ENCODE results near the gene NEDD9.

NEDD9 gene

DNA sequence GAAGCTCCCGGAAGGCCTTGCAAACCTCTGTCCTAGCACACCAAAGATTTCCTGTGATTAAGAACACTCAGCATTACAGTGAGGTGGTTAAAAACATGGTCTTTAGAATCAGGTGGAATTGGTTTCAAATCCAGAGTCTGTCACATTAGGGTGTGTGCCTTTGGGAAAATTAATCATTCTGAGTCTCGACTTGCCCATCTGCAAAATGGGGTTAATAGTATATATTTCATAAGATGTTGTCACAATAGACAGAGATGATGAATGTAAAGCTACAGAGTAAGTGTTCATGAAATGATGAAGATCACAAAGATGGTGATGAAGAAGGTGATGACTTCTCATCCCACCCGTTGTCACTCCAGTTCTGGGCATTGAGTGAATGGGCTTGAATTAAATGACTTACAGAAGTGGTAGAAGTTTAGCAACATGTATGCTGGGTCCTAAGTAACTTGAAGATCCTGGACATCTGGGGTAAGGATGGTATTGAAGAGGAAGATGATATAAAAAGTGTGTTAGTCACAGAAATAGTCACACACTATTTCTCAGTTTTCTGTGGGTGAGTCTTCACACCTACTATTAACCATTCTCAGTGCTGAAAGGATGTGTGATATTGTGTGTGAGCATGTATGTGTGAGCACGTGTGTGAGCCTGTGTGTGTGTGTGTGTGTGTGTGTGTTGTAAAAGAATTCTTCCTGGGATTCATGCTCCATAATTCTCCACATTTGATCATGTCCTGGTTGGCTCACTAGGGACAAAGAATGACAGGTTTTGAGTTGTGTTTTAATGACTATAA lies 28.0 kb upstream of the NEDD9 start:
- DNase-seq, result no peak

GRCh38 chr6:11258260-11259237 lies 26.1 kb upstream of the NEDD9 start:
- no peak for DNase-seq

GRCh38 chr6:11255610-11256009 lies 23.1 kb upstream of the NEDD9 start:
- DNase-seq, result no peak

DNA sequence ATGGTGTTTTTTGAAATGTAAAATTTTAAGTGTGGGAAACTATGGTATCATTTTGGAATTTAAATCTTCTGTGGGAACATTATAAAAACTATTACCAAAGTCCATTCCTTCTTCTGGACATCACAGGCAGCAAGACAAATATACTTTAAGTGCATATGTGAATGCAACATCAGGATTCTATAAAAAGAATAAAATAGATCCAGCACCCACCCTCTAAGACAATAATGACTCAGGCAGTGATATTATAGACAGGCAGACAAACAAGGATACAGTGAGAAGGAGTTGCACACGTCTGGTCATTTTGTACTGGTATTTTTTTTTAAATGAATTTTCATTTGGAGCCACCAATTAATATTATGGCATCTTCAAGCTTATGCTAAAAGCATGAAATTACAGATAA lies 21.1 kb upstream of the NEDD9 start:
- no peak for DNase-seq

DNA sequence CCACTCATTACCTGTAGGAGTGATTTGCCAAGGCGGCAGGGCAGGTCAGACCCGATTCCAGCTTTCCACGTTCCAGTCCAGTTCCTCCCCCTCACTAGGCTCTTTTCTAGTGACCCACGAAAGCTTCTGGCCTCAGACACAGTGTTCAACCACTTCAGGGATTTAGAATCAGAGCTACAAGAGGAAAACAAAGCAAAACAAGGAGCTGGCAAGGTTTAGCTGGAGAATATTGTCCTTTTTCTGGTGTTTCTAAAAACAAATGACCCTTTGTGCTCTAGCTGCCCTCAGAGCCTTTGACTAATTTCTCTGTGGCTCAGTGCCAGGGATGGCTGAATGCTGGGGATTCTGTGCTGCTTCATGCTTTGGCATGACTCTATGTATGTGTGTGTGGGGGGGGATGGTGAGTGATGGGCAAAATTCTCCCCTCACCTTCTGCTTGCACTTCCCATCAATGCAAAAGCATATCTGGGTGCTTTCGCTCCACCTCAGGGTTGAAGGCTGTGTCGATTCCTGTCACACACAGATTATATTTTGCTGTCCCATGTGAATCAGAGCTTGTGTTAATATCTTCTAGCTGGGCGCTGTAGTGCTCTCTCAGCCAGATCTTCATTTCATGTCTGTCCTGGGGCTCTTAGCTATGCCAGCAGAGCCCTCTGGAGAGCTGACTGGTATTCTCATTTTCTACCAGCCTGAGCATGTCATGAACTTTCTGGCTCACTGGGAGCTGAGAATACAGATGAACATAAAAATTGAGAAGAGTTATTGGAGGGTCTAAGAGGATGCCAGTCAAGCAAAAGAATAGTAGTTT lies 19.3 kb upstream of the NEDD9 start:
- DNase-seq, result no peak

GRCh38 chr6:11250108-11250507 lies 17.6 kb upstream of the NEDD9 start:
- DNase-seq, result no peak

DNA sequence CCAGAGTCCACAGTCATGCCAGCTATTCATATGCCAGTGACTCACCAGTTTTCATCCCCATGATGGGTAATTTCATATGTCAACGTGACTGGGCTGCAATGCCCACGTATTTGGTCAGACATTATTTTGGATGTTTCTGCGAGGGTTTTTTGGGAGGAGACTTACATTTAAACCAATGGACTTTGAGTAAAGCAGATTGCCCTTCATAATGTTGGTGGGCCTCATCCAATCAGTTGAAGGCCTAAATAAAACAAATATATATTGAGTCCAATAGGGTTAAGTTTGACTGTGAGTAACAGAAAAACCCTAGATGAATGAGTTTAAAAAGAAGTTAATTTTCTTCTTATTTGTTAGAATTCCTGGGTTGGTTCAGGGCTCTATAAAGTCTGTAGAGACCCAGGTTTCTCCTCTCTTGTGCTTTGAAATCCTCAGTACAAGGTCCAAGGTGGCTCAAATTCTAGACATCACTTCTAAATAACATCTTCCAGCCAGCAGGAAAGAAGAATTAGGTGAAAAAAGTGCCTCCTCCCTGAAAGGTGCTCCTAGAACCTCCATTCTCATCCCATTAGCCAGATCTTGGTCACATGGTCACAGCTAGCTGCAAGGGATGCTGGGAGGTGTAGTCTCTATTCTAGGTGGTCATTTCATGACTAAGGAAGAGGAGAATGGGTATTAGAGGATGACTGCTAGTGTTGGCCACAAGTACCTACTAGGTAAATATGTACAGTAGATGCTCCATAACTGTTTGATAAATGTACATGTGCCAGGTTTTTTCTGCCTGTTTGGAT lies 16.7 kb upstream of the NEDD9 start:
- DNase-seq, result no peak

GRCh38 chr6:11246722-11247121 lies 14.3 kb upstream of the NEDD9 start:
- no peak for DNase-seq

GRCh38 chr6:11245381-11246256 lies 13.2 kb upstream of the NEDD9 start:
- DNase-seq, result no peak

GRCh38 chr6:11244387-11245126 lies 12.1 kb upstream of the NEDD9 start:
- DNase-seq, result no peak

DNA sequence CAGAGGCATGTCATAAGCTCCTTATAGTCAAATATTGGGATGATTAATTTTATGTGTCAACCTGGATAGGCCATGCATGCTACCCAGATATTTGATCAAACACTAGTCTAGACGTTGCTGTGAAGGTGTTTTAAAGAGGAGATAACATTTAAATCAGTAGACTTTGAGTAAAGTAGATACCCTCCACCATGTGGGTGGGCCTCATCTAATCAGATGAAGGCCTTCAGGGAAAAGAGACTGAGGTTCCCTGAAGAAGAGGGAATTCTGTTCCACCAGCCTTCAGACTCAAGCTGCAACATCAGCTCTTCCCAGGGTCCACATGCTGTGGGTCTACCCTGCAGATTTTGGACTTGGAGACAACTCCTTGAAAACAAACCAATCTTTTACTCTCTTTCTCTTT lies 11.4 kb upstream of the NEDD9 start:
- no peak for DNase-seq

DNA sequence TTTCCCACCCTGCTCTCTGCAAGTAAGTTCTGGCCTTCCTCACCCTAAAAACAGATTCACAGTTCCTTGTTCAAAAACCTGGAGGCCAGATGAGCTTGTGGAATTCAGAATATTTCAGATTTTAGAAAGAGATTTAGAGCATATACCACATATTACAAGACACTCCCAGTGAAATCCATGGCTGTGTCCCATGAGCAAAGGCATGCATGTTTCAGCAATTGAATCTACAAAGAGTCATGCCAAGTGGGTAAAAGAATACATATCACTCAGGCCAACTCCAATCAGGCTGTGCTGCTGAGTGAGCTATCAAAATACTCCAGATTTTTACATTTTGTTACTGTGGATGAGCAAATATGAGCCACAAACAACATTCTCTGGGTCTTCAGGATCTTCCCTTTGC lies 10.2 kb upstream of the NEDD9 start:
- no peak for DNase-seq

DNA sequence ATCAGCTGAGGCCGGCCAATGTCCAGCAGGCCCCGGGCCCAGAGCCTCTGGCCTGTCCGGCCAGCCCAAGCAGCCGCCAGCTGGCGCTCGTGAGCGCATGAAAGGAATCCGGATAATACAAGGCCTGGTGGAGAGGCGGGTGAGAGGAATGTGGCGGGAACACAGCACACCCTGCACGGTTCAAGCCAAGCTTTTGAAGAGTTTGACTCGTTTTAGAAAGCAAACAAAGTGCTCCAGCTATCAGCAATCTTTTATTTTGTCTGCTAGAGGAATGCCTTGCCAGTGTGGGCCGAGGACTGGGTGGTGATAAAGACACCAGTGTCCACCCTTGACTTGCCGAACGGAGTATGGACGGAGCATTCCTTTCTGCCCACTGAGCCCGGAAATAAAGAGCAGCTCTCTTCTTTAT lies 9.3 kb upstream of the NEDD9 start:
- no peak for DNase-seq

DNA sequence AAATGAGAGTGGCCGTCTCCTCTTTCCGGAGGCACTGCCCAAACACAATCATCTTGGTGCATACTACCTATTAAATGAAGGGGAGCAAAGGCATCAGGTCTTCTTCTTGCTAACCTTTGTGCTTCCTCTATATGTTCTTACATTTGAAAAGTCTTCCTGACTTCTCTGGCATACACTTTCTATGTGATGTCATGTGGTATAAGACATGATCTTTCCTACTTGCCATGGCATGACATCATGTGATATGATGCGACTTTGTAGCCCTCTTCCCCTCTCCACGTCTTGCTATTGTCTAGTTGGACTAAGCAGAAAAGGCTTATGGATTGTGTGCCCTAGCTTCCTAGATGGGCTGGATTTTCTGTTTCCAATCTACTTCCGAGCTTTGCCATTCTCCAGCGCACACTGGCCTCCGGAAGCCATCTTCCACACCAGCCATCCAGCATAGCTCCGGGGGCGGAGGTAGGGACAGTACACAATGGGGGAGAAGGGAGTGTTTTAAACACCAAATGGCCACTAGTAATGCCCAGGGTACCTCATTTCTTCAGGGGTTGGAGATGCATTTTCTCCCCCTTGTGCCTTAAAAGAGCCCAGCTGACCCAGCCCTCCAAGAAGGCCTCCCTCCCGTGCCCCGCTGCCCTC lies 8.8 kb upstream of the NEDD9 start:
- DNase-seq, result no peak

GRCh38 chr6:11237956-11238355 lies 5.5 kb upstream of the NEDD9 start:
- DNase-seq, result no peak

- DNase-seq, result no peak
Observed at GRCh38 chr6:11237428-11237827, 5.0 kb upstream of the NEDD9 start.

DNA sequence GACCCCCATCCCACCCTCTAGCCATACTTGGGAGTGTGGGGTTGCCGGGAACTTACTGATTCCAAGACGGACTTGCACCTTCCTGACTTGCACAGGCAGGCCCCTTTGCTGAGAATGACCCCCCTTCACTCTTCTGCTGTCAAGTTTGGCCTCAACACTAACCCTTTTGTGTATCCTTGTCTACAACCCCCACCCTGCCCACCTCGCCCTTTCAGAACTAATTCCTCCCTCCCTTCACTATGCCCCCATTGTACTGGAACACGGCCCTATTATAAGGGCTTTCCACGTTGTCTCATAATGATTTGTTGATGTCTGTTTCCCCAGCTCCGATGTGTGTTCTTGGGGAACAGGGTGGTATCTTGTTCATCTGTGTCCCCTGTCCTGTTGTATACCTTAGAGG lies 4.4 kb upstream of the NEDD9 start:
- no peak for DNase-seq

DNA sequence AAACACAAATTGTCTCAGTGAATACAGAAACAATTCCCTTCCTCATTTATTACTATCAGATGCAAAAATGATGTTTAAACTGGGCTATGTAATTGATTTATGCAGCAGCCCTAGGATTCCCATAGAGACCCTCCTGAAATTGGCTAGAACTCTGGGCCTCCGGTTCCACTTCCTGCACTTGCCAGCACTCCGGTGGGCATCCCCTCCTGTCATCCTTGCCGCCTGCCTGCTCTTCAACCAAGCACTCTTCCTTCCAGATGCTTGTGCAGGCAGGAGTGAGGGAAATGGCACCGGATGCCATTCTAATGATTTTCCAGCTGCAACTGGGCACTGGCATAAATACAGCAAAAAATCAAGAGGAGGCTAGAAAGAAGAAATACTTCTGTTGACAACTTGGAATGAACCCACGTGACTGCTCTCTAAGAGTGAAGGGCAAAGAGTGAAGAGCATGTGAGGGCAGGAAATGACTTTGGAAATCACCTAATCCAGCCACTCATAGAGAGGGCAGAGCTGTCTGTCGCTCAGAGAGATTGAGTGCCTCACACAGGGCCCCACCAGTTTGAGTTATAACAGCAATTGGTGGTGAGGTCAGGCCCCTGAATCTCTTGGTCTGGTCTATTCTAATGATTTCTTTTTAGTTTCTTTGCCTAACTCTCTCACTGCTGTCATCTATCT lies 3.7 kb upstream of the NEDD9 start:
- DNase-seq, result no peak

DNA sequence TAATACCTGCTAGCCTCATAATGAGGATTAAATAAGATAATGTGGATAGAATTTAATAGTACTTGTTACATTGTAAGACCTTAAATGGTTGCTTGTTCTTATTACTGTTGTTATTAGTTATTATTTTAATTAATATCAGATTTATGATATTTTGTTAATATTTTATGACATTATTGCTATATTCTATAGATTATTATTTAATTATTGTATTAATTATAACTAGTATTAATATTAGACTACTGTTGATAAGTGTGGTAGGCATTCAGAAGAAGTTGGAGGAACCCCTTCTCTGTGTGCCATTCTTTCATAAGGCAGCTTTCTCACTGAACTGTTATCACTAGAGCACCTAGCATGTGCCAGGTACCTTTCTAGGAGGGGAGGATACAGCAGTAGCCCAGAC lies 2.6 kb upstream of the NEDD9 start:
- no peak for DNase-seq

All from activated CD8-positive, alpha-beta memory T cell treated with anti-CD3 and anti-CD28 coated beads, Interleukin-2, amount 50 U/mL, for 4 hours (primary cell).